GM18907 (cell line): ENCODE measurements around the gene ZNF609.
A peak's percentile ranks its signal among the peaks of the same experiment; 100 is the strongest.
"Not testable (repeated sequence)": the region's sequence is repeated elsewhere in the genome, so short reads cannot be mapped to it uniquely, and the experiment has no call there.

Experiments used
- ATAC-seq: cut with Tn5 transposase; IDR thresholded peaks from one replicate; pipeline ENCODE4 v1.9.1; 2021; ENCODE audit warnings: mild to moderate bottlenecking, moderate library complexity; ENCODE audit not compliant: unreplicated experiment

Gene ZNF609

GRCh38 chr15:64454282-64454681, 6.1 kb upstream of the ZNF609 start:
- no peak for ATAC-seq

- ATAC-seq = no peak
These were observed 4.4 kb upstream of the ZNF609 start for GRCh38 chr15:64455961-64456371.

GRCh38 chr15:64456634-64457108, 3.7 kb upstream of the ZNF609 start:
- no peak for ATAC-seq

- no peak for ATAC-seq
These were observed 1.2 kb upstream of the ZNF609 start for GRCh38 chr15:64459066-64459781.

- ATAC-seq = peak; percentile 9
These were observed 644 bp downstream of the ZNF609 start for GRCh38 chr15:64460724-64461720.

GRCh38 chr15:64461721-64462162, 1.4 kb downstream of the ZNF609 start:
- ATAC-seq = no peak

GRCh38 chr15:64462492-64462891, 2.1 kb downstream of the ZNF609 start:
- no peak for ATAC-seq

- ATAC-seq = no peak
These were observed 4.1 kb downstream of the ZNF609 start for GRCh38 chr15:64464276-64465005.

GRCh38 chr15:64466408-64467141, 6.2 kb downstream of the ZNF609 start:
- no peak for ATAC-seq

GRCh38 chr15:64472161-64472560, 11.8 kb downstream of the ZNF609 start:
- ATAC-seq = no peak

- no peak for ATAC-seq
These were observed 14.5 kb downstream of the ZNF609 start for GRCh38 chr15:64474846-64475245.

- no peak for ATAC-seq
These were observed 16.2 kb downstream of the ZNF609 start for GRCh38 chr15:64476550-64476949.

GRCh38 chr15:64478863-64479262, 18.5 kb downstream of the ZNF609 start:
- ATAC-seq = no peak

- ATAC-seq = no peak
These were observed 20.5 kb downstream of the ZNF609 start for GRCh38 chr15:64480891-64481290.

GRCh38 chr15:64483749-64484148, 23.4 kb downstream of the ZNF609 start:
- ATAC-seq = no peak

- no peak for ATAC-seq
These were observed 25.4 kb downstream of the ZNF609 start for GRCh38 chr15:64485796-64486195.

GRCh38 chr15:64490598-64491259, 30.4 kb downstream of the ZNF609 start:
- no peak for ATAC-seq

- ATAC-seq = no peak
These were observed 33.3 kb downstream of the ZNF609 start for GRCh38 chr15:64493641-64494040.

- ATAC-seq = not testable (repeated sequence)
These were observed 35.6 kb downstream of the ZNF609 start for GRCh38 chr15:64495968-64496367.
